ENCODE results near the gene CEP72.
"Not testable (repeated sequence)": the region's sequence is repeated elsewhere in the genome, so short reads cannot be mapped to it uniquely, and the experiment has no call there.

Gene CEP72

GRCh38 chr5:581266-581665 lies 30.9 kb upstream of the CEP72 start:
- H3K4me3 ChIP-seq (ENCODE audit: low read length) = no peak overlapping the region
- TF ChIP-seq, protein P1, sequence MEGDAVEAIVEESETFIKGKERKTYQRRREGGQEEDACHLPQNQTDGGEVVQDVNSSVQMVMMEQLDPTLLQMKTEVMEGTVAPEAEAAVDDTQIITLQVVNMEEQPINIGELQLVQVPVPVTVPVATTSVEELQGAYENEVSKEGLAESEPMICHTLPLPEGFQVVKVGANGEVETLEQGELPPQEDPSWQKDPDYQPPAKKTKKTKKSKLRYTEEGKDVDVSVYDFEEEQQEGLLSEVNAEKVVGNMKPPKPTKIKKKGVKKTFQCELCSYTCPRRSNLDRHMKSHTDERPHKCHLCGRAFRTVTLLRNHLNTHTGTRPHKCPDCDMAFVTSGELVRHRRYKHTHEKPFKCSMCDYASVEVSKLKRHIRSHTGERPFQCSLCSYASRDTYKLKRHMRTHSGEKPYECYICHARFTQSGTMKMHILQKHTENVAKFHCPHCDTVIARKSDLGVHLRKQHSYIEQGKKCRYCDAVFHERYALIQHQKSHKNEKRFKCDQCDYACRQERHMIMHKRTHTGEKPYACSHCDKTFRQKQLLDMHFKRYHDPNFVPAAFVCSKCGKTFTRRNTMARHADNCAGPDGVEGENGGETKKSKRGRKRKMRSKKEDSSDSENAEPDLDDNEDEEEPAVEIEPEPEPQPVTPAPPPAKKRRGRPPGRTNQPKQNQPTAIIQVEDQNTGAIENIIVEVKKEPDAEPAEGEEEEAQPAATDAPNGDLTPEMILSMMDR (conservative IDR thresholded peaks at IDR 0.05; ENCODE audit: low read depth, low read length) = no peak
- no peak for DNase-seq (ENCODE audit: low read depth)

GRCh38 chr5:581941-582340 lies 30.2 kb upstream of the CEP72 start:
- TF ChIP-seq, protein P1 (conservative IDR thresholded peaks at IDR 0.05; ENCODE audit: low read depth, low read length) = no peak

DNA sequence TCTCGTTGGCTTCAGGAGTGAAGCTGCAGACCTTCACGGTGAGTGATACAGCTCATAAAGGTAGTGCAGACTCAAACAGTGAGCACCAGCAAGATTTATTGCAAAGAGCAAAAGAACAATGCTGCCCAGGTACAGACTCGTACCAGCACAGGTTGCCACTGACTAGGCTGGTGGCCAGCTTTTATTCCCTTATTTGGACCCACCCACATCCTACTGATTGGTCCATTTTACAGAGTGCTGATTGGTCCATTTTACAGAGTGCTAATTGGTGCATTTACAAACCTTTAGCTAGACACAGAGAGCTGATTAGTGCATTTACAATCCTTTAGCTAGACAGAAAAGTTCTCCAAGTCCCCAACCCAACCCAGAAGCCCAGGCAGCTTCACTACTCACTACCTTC lies 29.7 kb upstream of the CEP72 start:
- not testable (repeated sequence) for H3K4me3 ChIP-seq (ENCODE audit: low read length); DNase-seq (ENCODE audit: low read depth)

More at GRCh38 chr5:581941-582340, 30.2 kb upstream of the CEP72 start:
- no peak overlapping the region for H3K4me3 ChIP-seq (ENCODE audit: low read length)
- no peak for DNase-seq (ENCODE audit: low read depth)

GRCh38 chr5:582936-583635 lies 29.1 kb upstream of the CEP72 start:
- TF ChIP-seq, protein P1 (conservative IDR thresholded peaks at IDR 0.05; ENCODE audit: low read depth, low read length) = no peak
- no peak overlapping the region for H3K4me3 ChIP-seq (ENCODE audit: low read length)

DNA sequence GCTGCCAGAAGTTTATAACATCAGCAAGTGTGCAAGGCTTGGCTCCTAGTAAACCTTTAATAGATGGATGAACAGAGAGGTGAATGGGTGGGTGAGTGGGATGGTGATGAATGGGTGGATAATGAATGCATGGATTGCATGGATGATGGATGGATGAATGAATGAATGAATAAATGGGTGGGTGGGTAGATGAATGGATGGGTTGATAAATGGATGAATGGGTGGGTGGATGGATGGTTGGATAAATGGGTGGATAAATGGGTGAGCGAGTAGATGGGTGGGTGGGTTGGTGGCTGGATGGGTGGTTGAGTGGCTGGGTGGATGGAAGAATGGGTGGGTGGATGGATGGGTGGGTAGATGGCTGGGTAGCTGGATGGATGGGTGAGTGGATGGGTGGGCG lies 28.5 kb upstream of the CEP72 start:
- no peak for DNase-seq (ENCODE audit: low read depth)
- TF ChIP-seq, protein P1 (conservative IDR thresholded peaks at IDR 0.05; ENCODE audit: low read depth, low read length) = no peak
- H3K4me3 ChIP-seq (ENCODE audit: low read length) = no peak overlapping the region

More at GRCh38 chr5:582936-583635, 29.1 kb upstream of the CEP72 start:
- no peak for DNase-seq (ENCODE audit: low read depth)

- no peak overlapping the region for H3K4me3 ChIP-seq (ENCODE audit: low read length)
- TF ChIP-seq, protein P1 (conservative IDR thresholded peaks at IDR 0.05; ENCODE audit: low read depth, low read length) = no peak
- no peak for DNase-seq (ENCODE audit: low read depth)
Measured at GRCh38 chr5:584216-584615, 27.9 kb upstream of the CEP72 start.

DNA sequence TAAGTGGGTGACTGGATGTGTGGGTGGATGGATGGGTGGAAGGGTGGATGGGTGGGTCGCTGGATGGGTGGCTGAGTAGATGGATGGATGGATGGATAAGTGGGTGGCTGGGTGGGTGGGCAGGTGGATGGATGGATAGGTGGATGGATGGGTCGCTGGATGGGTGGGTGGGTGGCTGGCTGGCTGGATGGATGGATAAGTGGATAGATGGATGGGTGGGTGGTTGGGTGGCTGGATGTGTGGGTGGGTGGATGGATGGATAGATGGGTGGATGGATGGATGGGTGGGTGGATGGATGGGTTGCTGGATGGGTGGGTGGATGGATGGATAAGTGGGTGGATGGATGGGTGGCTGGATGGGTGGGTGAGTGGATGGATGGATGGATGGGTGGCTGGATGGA lies 27.3 kb upstream of the CEP72 start:
- no peak for DNase-seq (ENCODE audit: low read depth)
- no peak overlapping the region for H3K4me3 ChIP-seq (ENCODE audit: low read length)
- TF ChIP-seq, protein P1 (conservative IDR thresholded peaks at IDR 0.05; ENCODE audit: low read depth, low read length) = no peak
